Measurements from ENCODE around the gene TTLL10. TPM values are rescaled to one million over a fixed set of nuclear protein-coding genes. Genes with fewer than 3 reads are reported as not detected.

The TTLL10 gene
- total and polyA plus RNA-seq, 2 donors from 2014 or later: 1.5 TPM; not detected in 1

DNA sequence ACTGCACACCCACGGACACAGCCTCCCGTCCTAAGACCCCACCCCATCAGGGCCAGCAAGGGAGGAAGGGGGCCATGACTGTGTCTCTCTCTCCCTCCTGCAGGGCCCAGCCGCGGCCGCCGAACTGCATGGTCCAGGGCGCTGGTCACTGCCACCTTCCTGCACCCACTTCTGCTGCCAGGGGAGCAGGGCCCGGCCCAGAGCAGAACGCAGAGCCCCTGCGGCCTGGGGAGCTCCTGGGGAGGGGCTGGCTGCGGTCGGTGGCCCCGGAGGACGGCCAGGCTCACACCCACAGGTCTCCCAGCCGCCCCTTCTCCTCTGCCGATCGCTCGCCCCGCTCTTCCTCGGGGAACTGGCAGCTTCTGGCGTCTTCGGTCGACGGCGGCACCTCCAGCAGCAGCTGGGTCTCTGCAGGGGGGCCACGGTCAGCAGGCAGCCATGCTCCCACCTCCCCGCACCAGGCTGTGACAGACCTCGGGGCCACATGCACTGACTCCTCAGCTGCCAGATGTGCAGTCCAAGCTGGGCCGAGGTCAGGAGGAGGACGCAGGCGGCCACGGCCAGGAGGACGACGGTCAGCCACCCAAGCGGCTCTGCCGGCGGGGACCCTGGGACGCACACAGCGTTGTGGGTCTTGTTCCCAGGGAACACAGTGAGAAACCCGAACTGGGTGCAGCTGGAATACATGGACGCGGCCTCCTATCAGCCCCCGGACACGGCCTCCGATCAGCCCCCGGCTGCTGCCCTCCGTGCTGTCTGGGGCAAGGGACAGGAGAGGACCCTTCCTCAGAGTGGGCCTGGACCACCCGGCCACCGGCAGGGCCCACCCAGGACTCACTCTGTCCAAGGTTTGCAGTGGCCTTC is 30.1 kb downstream of the TTLL10 start:
- Histone ChIP-seq H3K9me3 (ENCODE audit: control insufficient read depth in 2 of 3, insufficient read depth in 1 of 3, low read length in 3 of 3) (no peaks in the 10 kb centered on the region), H3K36me3 (ENCODE audit: control insufficient read depth in 2 of 3, insufficient read depth in 3 of 3, low read length in 3 of 3) (no peaks in the 10 kb centered on the region), H3K9ac (ENCODE audit: low read length in 3 of 3) (no peak overlapping the region), H3K4me3 (ENCODE audit: low read length in 3 of 3) (no peak overlapping the region), H3K27me3 (ENCODE audit: control insufficient read depth, insufficient read depth, low read length) (no peaks in the 10 kb centered on the region), H3K27ac (ENCODE audit: low read depth in 2 of 2, low read length in 2 of 2) (no peak overlapping the region), H3K4me1 (ENCODE audit: control insufficient read depth in 2 of 3, insufficient read depth in 2 of 3, low read depth in 1 of 3, low read length in 3 of 3) (peaks cover 0 to 3% (median 0%) of the 10 kb centered on the region in 3 donors)
- peak in 2 of 5 donors; percentile 54 to 70 for DNase-seq
- intact Hi-C loops (cut with DNase I): no loop called here
- TF ChIP-seq, protein P1, sequence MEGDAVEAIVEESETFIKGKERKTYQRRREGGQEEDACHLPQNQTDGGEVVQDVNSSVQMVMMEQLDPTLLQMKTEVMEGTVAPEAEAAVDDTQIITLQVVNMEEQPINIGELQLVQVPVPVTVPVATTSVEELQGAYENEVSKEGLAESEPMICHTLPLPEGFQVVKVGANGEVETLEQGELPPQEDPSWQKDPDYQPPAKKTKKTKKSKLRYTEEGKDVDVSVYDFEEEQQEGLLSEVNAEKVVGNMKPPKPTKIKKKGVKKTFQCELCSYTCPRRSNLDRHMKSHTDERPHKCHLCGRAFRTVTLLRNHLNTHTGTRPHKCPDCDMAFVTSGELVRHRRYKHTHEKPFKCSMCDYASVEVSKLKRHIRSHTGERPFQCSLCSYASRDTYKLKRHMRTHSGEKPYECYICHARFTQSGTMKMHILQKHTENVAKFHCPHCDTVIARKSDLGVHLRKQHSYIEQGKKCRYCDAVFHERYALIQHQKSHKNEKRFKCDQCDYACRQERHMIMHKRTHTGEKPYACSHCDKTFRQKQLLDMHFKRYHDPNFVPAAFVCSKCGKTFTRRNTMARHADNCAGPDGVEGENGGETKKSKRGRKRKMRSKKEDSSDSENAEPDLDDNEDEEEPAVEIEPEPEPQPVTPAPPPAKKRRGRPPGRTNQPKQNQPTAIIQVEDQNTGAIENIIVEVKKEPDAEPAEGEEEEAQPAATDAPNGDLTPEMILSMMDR (IDR thresholded peaks at IDR 0.05; ENCODE audit: borderline replicate concordance, extremely low read depth, insufficient read depth): no peak
- no peak for FAIRE-seq

DNA sequence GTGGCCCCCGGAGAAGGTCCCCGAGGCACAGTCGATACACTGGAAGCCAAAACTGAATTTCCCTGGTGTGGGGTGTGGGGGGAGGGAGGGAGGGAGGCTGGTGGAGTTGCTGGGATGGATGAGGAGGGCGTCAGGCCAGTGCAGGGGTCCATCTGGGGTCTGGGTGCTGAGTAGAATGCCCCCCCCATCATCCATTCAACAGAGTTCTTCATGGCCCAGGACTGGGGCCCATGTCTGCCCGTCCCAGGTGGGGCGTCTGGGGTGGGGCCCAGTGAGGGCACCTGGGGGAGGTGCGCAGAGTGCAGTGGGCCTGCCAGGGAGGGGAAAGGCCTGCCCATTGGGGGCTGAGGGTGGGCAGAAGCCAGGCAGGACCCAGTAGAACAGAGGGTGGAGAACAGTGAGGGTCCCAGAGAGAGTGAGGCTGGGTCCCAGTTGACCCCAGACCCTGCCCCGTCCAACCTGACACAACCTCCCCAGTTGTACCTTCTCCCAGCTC is 30.8 kb downstream of the TTLL10 start:
- Histone ChIP-seq H3K4me3 (ENCODE audit: low read length in 3 of 3) (no peak overlapping the region), H3K9ac (ENCODE audit: low read length in 3 of 3) (no peak overlapping the region), H3K27me3 (ENCODE audit: control insufficient read depth, insufficient read depth, low read length) (no peaks in the 10 kb centered on the region), H3K4me1 (ENCODE audit: control insufficient read depth in 2 of 3, insufficient read depth in 2 of 3, low read depth in 1 of 3, low read length in 3 of 3) (peaks cover 0 to 3% (median 0%) of the 10 kb centered on the region in 3 donors), H3K9me3 (ENCODE audit: control insufficient read depth in 2 of 3, insufficient read depth in 1 of 3, low read length in 3 of 3) (no peaks in the 10 kb centered on the region), H3K36me3 (ENCODE audit: control insufficient read depth in 2 of 3, insufficient read depth in 3 of 3, low read length in 3 of 3) (no peaks in the 10 kb centered on the region), H3K27ac (ENCODE audit: low read depth in 2 of 2, low read length in 2 of 2) (no peak overlapping the region)
- DNase-seq: peak in 1 of 5 donors; percentile 46
- TF ChIP-seq, protein P1 (IDR thresholded peaks at IDR 0.05; ENCODE audit: borderline replicate concordance, extremely low read depth, insufficient read depth): no peak
- FAIRE-seq: no peak
- intact Hi-C loops (cut with DNase I): no loop called here

DNA sequence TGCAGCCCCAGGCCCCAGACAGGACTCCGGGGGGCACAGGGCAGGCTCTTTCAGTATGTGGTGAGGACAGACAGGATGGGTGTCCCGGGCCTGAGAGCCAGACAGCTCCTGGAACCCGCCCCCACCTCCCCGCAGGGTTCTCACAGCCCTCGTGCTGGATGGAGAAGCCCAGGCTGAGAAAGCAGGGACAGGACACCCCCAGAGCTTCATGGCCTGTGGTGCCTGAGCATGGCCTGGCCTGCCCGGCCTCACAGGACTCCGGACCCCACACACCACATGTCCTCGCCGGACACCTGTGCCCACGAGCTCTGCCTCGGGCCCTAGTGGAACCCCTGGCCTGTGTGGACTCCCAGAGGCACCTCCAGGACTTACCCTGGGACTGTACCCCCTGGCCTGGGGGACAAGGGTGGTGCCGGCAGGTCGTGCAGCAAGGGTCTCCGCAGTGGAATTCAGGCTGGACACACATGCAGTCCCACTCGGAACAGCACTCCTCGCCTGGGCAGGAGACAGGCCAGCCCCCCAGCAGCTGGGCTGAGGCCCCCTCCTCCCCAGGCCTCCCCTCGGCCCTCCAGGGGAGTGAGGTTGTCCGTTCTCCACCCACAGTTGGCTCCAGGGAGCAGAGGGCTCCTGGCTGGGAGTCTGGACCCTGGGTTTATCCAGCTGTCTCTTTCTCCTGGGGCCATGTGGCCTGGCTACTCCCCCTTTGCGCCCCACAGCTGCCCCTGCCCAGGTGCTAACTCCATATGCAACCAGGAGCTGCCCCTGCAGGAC is 31.5 kb downstream of the TTLL10 start:
- FAIRE-seq (no peak), DNase-seq (peak in 2 of 5 donors; percentile 46 to 69)
- Histone ChIP-seq H3K27me3 (ENCODE audit: control insufficient read depth, insufficient read depth, low read length) (no peaks in the 10 kb centered on the region), H3K27ac (ENCODE audit: low read depth in 2 of 2, low read length in 2 of 2) (no peak overlapping the region), H3K36me3 (ENCODE audit: control insufficient read depth in 2 of 3, insufficient read depth in 3 of 3, low read length in 3 of 3) (no peaks in the 10 kb centered on the region), H3K4me1 (ENCODE audit: control insufficient read depth in 2 of 3, insufficient read depth in 2 of 3, low read depth in 1 of 3, low read length in 3 of 3) (peaks cover 0 to 3% (median 0%) of the 10 kb centered on the region in 3 donors), H3K4me3 (ENCODE audit: low read length in 3 of 3) (no peak overlapping the region), H3K9me3 (ENCODE audit: control insufficient read depth in 2 of 3, insufficient read depth in 1 of 3, low read length in 3 of 3) (no peaks in the 10 kb centered on the region), H3K9ac (ENCODE audit: low read length in 3 of 3) (no peak overlapping the region)
- intact Hi-C loops (cut with DNase I): no loop called here
- TF ChIP-seq, protein P1 (IDR thresholded peaks at IDR 0.05; ENCODE audit: borderline replicate concordance, extremely low read depth, insufficient read depth): no peak

Measured in kidney (tissue), 14 donors.